Transverse colon (tissue), 4 donors: ENCODE measurements around the gene RNF14. TPM values are rescaled to one million over a fixed set of nuclear protein-coding genes. Genes with fewer than 3 reads are reported as not detected.

ENCODE experiments used
- DNase-seq: peaks from one replicate; pipeline ENCODE4 v3.0.0-alpha.2; 2019
- H3K27ac ChIP-seq, 4 donors: fragments of 200-600 bp; sonication (generic); 2 replicates each; pipeline ENCODE4 v1.5.1; 2016 to 2018; ENCODE audit warnings: inconsistent platforms in 4 of 4
- H3K27me3 ChIP-seq: fragments of 200-600 bp; sonication (generic); 2 replicates; pipeline ENCODE4 v1.5.1; 2017; ENCODE audit warnings: inconsistent platforms
- H3K36me3 ChIP-seq, 4 donors: fragments of 200-600 bp; sonication (generic); 2 replicates each; pipeline ENCODE4 v1.5.1; 2017 to 2019; ENCODE audit warnings: inconsistent platforms in 4 of 4
- H3K4me1 ChIP-seq, 4 donors: fragments of 200-600 bp; sonication (generic); 2 replicates each; pipeline ENCODE4 v1.5.1; 2017 to 2020; ENCODE audit warnings: inconsistent platforms in 4 of 4
- H3K4me3 ChIP-seq, 4 donors: fragments of 200-600 bp; sonication (generic); 1 replicate in 1 of 4; 2 replicates in 3 of 4; pipeline versions ENCODE4 v1.5.1 to v1.6.1; 2017 to 2019; ENCODE audit warnings: inconsistent platforms in 4 of 4
- H3K9me3 ChIP-seq, 2 donors: fragments of 200-600 bp; sonication (generic); 2 replicates each; pipeline ENCODE4 v1.5.1; 2017 to 2019; ENCODE audit warnings: inconsistent platforms in 2 of 2
- CTCF ChIP-seq, 5 experiments: fragments of 200-600 bp in 3 of 5; fragments of 450-650 bp in 2 of 5; sonication (generic) in 3 of 5; IDR thresholded peaks; 1 replicate in 2 of 5; 2 replicates in 3 of 5; pipeline ENCODE4 v1.5.1; 2016 to 2017; ENCODE audit warnings: antibody characterized with exemption in 5 of 5, inconsistent platforms in 3 of 5, mild to moderate bottlenecking in 2 of 5, moderate library complexity in 1 of 5
- EP300 ChIP-seq: sonication (generic); formaldehyde crosslinking; IDR thresholded peaks from one replicate; pipeline ENCODE4 v1.6.1; 2017; ENCODE audit warnings: antibody characterized with exemption, low read depth
- POLR2A ChIP-seq: fragments of 450-650 bp; IDR thresholded peaks from one replicate; pipeline ENCODE4 v1.6.1; 2016; ENCODE audit warnings: antibody characterized with exemption, mild to moderate bottlenecking, moderate library complexity
- POLR2AphosphoS5 ChIP-seq, 3 donors: sonication (generic); formaldehyde crosslinking; IDR thresholded peaks; one replicate each; pipeline ENCODE4 v1.6.1; 2016; ENCODE audit warnings: antibody characterized with exemption in 3 of 3
- WGBS, 2 donors: methylation state at CpG; one replicate each; pipeline ENCODE4 v1.1.5; 2018; ENCODE audit warnings: low coverage in 1 of 2; 5-methylcytosine and 5-hydroxymethylcytosine counted together
- in situ Hi-C, 4 donors: fragments of 200-750 bp; cut with MboI; loops; one replicate each; pipeline versions ENCODE4 v1.15.0 to v1.15.1; 2017; ENCODE audit warnings: low sequenced_read_pairs in 3 of 4, low pct_ligation_motif_present in 1 of 4, low pct_unique_long_range_greater_than_20kb in 1 of 4
- intact Hi-C: fragments of 100-400 bp; cut with DNase I; formaldehyde crosslinking; loops from one replicate; pipeline ENCODE4 v1.15.1; 2023; ENCODE audit warnings: low total_unique reads
- total RNA-seq, 4 donors: library from RNA; depleted of rRNA; stranded (reverse); fragments of >200 nt; gene quantifications; one replicate each; pipeline ENCODE4 v1.1.0, GENCODE V29; 2016

Gene RNF14
- total RNA-seq, 4 donors from 2014 or later, result 15.3 to 66.7 (median 57.1) TPM

GRCh38 chr5:141944076-141944475 is 24.8 kb upstream of the RNF14 start:
- no peak for DNase-seq
- 89 to 100% methylated on average over 4 to 9 of the region's 9 CpGs for WGBS, 2 donors
- Histone ChIP-seq H3K9me3 (no peaks in the 10 kb centered on the region), H3K4me1 (peaks cover 0 to 11% (median 1%) of the 10 kb centered on the region in 4 donors), H3K36me3 (no peaks in the 10 kb centered on the region), H3K27me3 (no peaks in the 10 kb centered on the region), H3K27ac (no peak overlapping the region), H3K4me3 (no peak overlapping the region)
- TF ChIP-seq EP300 (no peak), POLR2A (no peak), POLR2AphosphoS5 (IDR thresholded peaks at IDR 0.05) (no peak), CTCF (IDR thresholded peaks at IDR 0.05) (no peak)
- intact Hi-C loops (no loop called here), in situ Hi-C loops (no loop called here)

- Histone ChIP-seq H3K36me3 (no peaks in the 10 kb centered on the region), H3K9me3 (no peaks in the 10 kb centered on the region), H3K27ac (no peak overlapping the region), H3K4me1 (peaks cover 0 to 11% (median 1%) of the 10 kb centered on the region in 4 donors), H3K27me3 (no peaks in the 10 kb centered on the region), H3K4me3 (no peak overlapping the region)
- intact Hi-C loops, result loop anchor here (1.0 kb wide), 1 partner anchor 34 kb away; no protein-coding TSS in a partner anchor
- DNase-seq, result no peak
- 0 to 51% methylated on average over 1 to 25 of the region's 25 CpGs for WGBS, 2 donors
- in situ Hi-C loops, result no loop called here
- TF ChIP-seq CTCF (IDR thresholded peaks at IDR 0.05) (no peak), POLR2AphosphoS5 (IDR thresholded peaks at IDR 0.05) (no peak), POLR2A (no peak), EP300 (no peak)
Measured at GRCh38 chr5:141945511-141946051, 23.3 kb upstream of the RNF14 start.

GRCh38 chr5:141947316-141947715 is 21.6 kb upstream of the RNF14 start:
- Histone ChIP-seq H3K36me3 (no peaks in the 10 kb centered on the region), H3K4me1 (peaks cover 0 to 7% (median 1%) of the 10 kb centered on the region in 4 donors), H3K4me3 (no peak overlapping the region), H3K27ac (no peak overlapping the region), H3K27me3 (no peaks in the 10 kb centered on the region), H3K9me3 (no peaks in the 10 kb centered on the region)
- in situ Hi-C loops, result no loop called here
- WGBS, 2 donors, result 60 to 70% methylated on average over 1 to 4 of the region's 4 CpGs
- DNase-seq, result no peak
- intact Hi-C loops, result no loop called here
- TF ChIP-seq POLR2AphosphoS5 (IDR thresholded peaks at IDR 0.05) (no peak), POLR2A (no peak), CTCF (IDR thresholded peaks at IDR 0.05) (no peak), EP300 (no peak)

GRCh38 chr5:141948812-141949211 is 20.1 kb upstream of the RNF14 start:
- no peak overlapping the region for H3K4me3 ChIP-seq
- no peaks in the 10 kb centered on the region for H3K27me3 ChIP-seq
- DNase-seq, result no peak
- intact Hi-C loops, result no loop called here
- TF ChIP-seq POLR2AphosphoS5 (IDR thresholded peaks at IDR 0.05) (no peak), EP300 (no peak), CTCF (IDR thresholded peaks at IDR 0.05) (no peak), POLR2A (no peak)
- in situ Hi-C loops, result no loop called here
- H3K36me3 ChIP-seq, result no peaks in the 10 kb centered on the region
- 76 to 88% methylated on average over 2 of the region's 2 CpGs for WGBS, 2 donors
- H3K9me3 ChIP-seq, result no peaks in the 10 kb centered on the region
- H3K4me1 ChIP-seq, result peaks cover 0 to 7% (median 1%) of the 10 kb centered on the region in 4 donors
- H3K27ac ChIP-seq, result no peak overlapping the region
